Stimulated activated CD8-positive, alpha-beta memory T cell treated with anti-CD3 and anti-CD28 coated beads, Interleukin-2, amount 100 ng/mL, for 1 hour (primary cell): ENCODE measurements around the gene REN.

Experiments
- DNase-seq, 2 donors: peaks; one replicate each; pipeline ENCODE4 v3.0.0-alpha.2; 2020; ENCODE audit warnings: low read depth in 2 of 2

The REN gene

GRCh38 chr1:204110894-204111633, 55.1 kb downstream of the REN start:
- DNase-seq, result no peak

- DNase-seq, result no peak
These were observed 57.6 kb downstream of the REN start for GRCh38 chr1:204108312-204109141.

GRCh38 chr1:204107892-204108291, 58.2 kb downstream of the REN start:
- DNase-seq, result no peak

GRCh38 chr1:204106825-204107224, 59.3 kb downstream of the REN start:
- no peak for DNase-seq

- no peak for DNase-seq
These were observed 61.0 kb downstream of the REN start for GRCh38 chr1:204105131-204105515.
